Endothelial cell of umbilical vein (primary cell): ENCODE data around the gene TRERF1. TPM values are rescaled to one million over a fixed set of nuclear protein-coding genes. Genes with fewer than 3 reads are reported as not detected.
"Not testable (repeated sequence)": the region's sequence is repeated elsewhere in the genome, so short reads cannot be mapped to it uniquely, and the experiment has no call there.

Source experiments
- BruUV-seq: library from RNA; stranded (reverse); fragments of 400-500 nt; replicated peaks from 2 replicates; lab custom pipeline; 2021; lab: Mats Ljungman, UMichigan
- CTCF ChIA-PET: fragments of 300-600, 350-600 bp; sonication (Branson Sonifier 250); formaldehyde crosslinking; loops from one replicate; lab custom pipeline; 2021; ENCODE audit warnings: antibody characterized with exemption, inconsistent platforms; lab: Charles Lee
- POLR2A ChIA-PET: fragments of 300-600, 350-600 bp; sonication (Branson Sonifier 250); formaldehyde crosslinking; loops from one replicate; lab custom pipeline; 2021; ENCODE audit warnings: antibody characterized with exemption, inconsistent platforms; lab: Charles Lee
- DNase-seq: peaks from one replicate; pipeline ENCODE4 v3.0.0-alpha.2; 2011; ENCODE audit warnings: low read depth, low spot score
- FAIRE-seq: peaks from 2 replicates; lab custom pipeline; 2011; peaks lifted over from hg19 to GRCh38; lab: Jason Lieb, UNC
- H2AFZ ChIP-seq: 2 replicates; pipeline ENCODE4 v1.6.0; 2012; ENCODE audit warnings: low read depth, low read length, control low read depth, inconsistent platforms
- H3K27ac ChIP-seq: 2 replicates; pipeline ENCODE4 v1.5.1; 2011; ENCODE audit warnings: low read depth, mild to moderate bottlenecking, control low read depth, low read length, moderate library complexity; ENCODE audit not compliant: insufficient read depth
- H3K27me3 ChIP-seq, 2 experiments: 2 replicates each; pipeline versions ENCODE4 v1.6.0 to v1.6.1; 2011; ENCODE audit warnings: low read length in 2 of 2, mixed read lengths in 1 of 2; ENCODE audit not compliant: control insufficient read depth in 2 of 2, insufficient read depth in 2 of 2
- H3K36me3 ChIP-seq, 2 experiments: 2 replicates in 1 of 2; 3 replicates in 1 of 2; pipeline ENCODE4 v1.5.1; 2011; ENCODE audit warnings: low read length in 2 of 2, mild to moderate bottlenecking in 1 of 2, moderate library complexity in 1 of 2; ENCODE audit not compliant: control insufficient read depth in 2 of 2, insufficient read depth in 2 of 2; ENCODE audit errors: extremely low read depth in 1 of 2
- H3K4me1 ChIP-seq: 3 replicates; pipeline ENCODE4 v1.5.1; 2011; ENCODE audit warnings: mild to moderate bottlenecking, low read length; ENCODE audit not compliant: control insufficient read depth, insufficient read depth; ENCODE audit errors: extremely low read depth
- H3K4me2 ChIP-seq: 2 replicates; pipeline ENCODE4 v1.6.1; 2011; ENCODE audit warnings: low read length, control low read depth, mixed read lengths; ENCODE audit not compliant: insufficient read depth
- H3K4me3 ChIP-seq, 3 experiments: fragments of 200-600 bp in 1 of 3; sonication (generic), shearing (Covaris generic) in 1 of 3; replicated peaks in 1 of 3; 2 replicates each; pipeline ENCODE4 v1.5.1; 2011 to 2016; ENCODE audit warnings: control low read depth in 3 of 3, low read length in 3 of 3, mild to moderate bottlenecking in 2 of 3, inconsistent platforms in 1 of 3, low read depth in 1 of 3, moderate library complexity in 1 of 3; ENCODE audit not compliant: insufficient read depth in 1 of 3
- H3K79me2 ChIP-seq: 2 replicates; pipeline ENCODE4 v1.6.0; 2012; ENCODE audit warnings: low read length, inconsistent platforms; ENCODE audit not compliant: control insufficient read depth, insufficient read depth
- H3K9ac ChIP-seq: replicated peaks from 2 replicates; pipeline ENCODE3; 2011; ENCODE audit warnings: low read length, control low read depth; ENCODE audit not compliant: insufficient read depth; ENCODE audit errors: extremely low read depth
- H3K9me1 ChIP-seq: replicated peaks from 3 replicates; pipeline ENCODE4 v1.6.0; 2011; ENCODE audit warnings: mild to moderate bottlenecking, low read length; ENCODE audit not compliant: control insufficient read depth, insufficient read depth; ENCODE audit errors: extremely low read depth
- H3K9me3 ChIP-seq: replicated peaks from 2 replicates; pipeline ENCODE4 v1.5.1; 2012; ENCODE audit warnings: low read length, inconsistent platforms; ENCODE audit not compliant: control insufficient read depth, insufficient read depth
- H4K20me1 ChIP-seq: replicated peaks from 2 replicates; pipeline ENCODE3; 2011; ENCODE audit warnings: mild to moderate bottlenecking, low read length; ENCODE audit not compliant: control insufficient read depth, insufficient read depth; ENCODE audit errors: extremely low read depth
- GATA2 ChIP-seq: IDR thresholded peaks from 2 replicates; pipeline ENCODE4 v1.7.0; 2011; ENCODE audit warnings: low read depth, mild to moderate bottlenecking, moderate library complexity, mixed read lengths, low read length; ENCODE audit not compliant: insufficient read length, insufficient read depth
- JUN ChIP-seq: IDR thresholded peaks from 2 replicates; pipeline ENCODE4 v1.6.1; 2011; ENCODE audit warnings: borderline replicate concordance, low read depth; ENCODE audit not compliant: insufficient read length, insufficient read depth
- MAX ChIP-seq: IDR thresholded peaks from 2 replicates; pipeline ENCODE4 v1.6.1; 2011; ENCODE audit not compliant: insufficient read depth, insufficient read length
- dilution Hi-C: fragments of 300-500 bp; cut with MboI; formaldehyde crosslinking; loops from one replicate; pipeline ENCODE4 v1.15.0; 2019; ENCODE audit warnings: low sequenced_read_pairs; ENCODE audit not compliant: extremely low pct_ligation_motif_present
- intact Hi-C: fragments of 100-400 bp; cut with micrococcal nuclease; formaldehyde crosslinking; loops from one replicate; pipeline ENCODE4 v1.10.0; 2022
- polyA plus RNA-seq, 4 experiments: library from polyadenylated mRNA; depleted of rRNA in 3 of 4; stranded (reverse) in 3 of 4; unstranded in 1 of 4; fragments of >200 nt; gene quantifications; 2 replicates each; pipeline versions ENCODE4 v1.2.1 to v1.2.3, GENCODE V29; 2011 to 2012; ENCODE audit warnings: missing spikeins in 1 of 4
- total RNA-seq: library from RNA; stranded (reverse); gene quantifications from 2 replicates; pipeline ENCODE4 v1.2.3, GENCODE V29; 2021

TRERF1 gene
- total and polyA plus RNA-seq, 2 donors (not counting 3 experiments of a cell fraction or from before 2014, with no cell fraction given), result 0.73 to 5.5 TPM

- no TSS peak for BruUV-seq
- TF ChIP-seq MAX, result no peak
- no peak for TF ChIP-seq GATA2
- no peak for TF ChIP-seq JUN
- CTCF ChIA-PET, result interaction anchor here (1.6 kb wide), 1 partner anchor 80 kb away, joined by 4 read pairs; no protein-coding TSS in a partner anchor
Measured at GRCh38 chr6:42467651-42468050, 15.9 kb upstream of the TRERF1 start.

DNA sequence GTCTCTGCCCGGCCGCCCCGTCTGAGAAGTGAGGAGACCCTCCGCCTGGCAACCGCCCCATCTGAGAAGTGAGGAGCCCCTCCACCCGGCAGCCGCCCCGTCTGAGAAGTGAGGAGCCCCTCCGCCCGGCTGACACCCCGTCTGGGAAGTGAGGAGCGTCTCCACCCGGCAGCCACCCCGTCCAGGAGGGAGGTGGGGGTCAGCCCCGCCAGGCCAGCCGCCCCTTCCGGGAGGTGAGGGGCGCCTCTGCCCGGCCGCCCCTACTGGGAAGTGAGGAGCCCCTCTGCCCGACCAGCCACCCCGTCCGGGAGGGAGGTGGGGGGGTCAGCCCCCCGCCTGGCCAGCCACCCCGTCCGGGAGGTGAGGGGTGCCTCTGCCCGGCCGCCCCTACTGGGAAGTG, 14.7 kb upstream of the TRERF1 start:
- H3K4me2 ChIP-seq, H3K9ac ChIP-seq, H3K9me3 ChIP-seq, DNase-seq, H3K79me2 ChIP-seq, H3K9me1 ChIP-seq, H3K4me3 ChIP-seq, H2AFZ ChIP-seq, H3K27me3 ChIP-seq, intact Hi-C loops, POLR2A ChIA-PET, H3K36me3 ChIP-seq, H3K4me1 ChIP-seq, dilution Hi-C loops, FAIRE-seq, BruUV-seq, CTCF ChIA-PET, H3K27ac ChIP-seq, H4K20me1 ChIP-seq: not testable (repeated sequence)

More at GRCh38 chr6:42467651-42468050, 15.9 kb upstream of the TRERF1 start:
- Histone ChIP-seq H4K20me1 (no peaks in the 10 kb centered on the region), H3K27ac (no peak overlapping the region), H3K4me1 (no peaks in the 10 kb centered on the region), H3K79me2 (no peaks in the 10 kb centered on the region), H2AFZ (no peak overlapping the region), H3K9ac (no peak overlapping the region), H3K4me3 (no peak overlapping the region), H3K9me1 (no peaks in the 10 kb centered on the region), H3K36me3 (no peaks in the 10 kb centered on the region), H3K27me3 (peaks cover 1 to 5% of the 10 kb centered on the region in 2 experiments), H3K4me2 (no peak overlapping the region), H3K9me3 (no peaks in the 10 kb centered on the region)
- FAIRE-seq, result no peak
- intact Hi-C loops, result no loop called here
- no peak for DNase-seq
- dilution Hi-C loops, result no loop called here
- POLR2A ChIA-PET, result no interaction called here
